ENCODE data around the gene HOXB4.

Gene HOXB4

GRCh38 chr17:48551596-48552465, 26.3 kb downstream of the HOXB4 start:
- Histone ChIP-seq H3K36me3 (ENCODE audit: control insufficient read depth, low read length) (no peaks in the 10 kb centered on the region), H3K4me1 (ENCODE audit: control insufficient read depth, low read length) (no peaks in the 10 kb centered on the region), H3K9me2 (replicated peaks; ENCODE audit: control insufficient read depth, low read length) (no peaks in the 10 kb centered on the region), H4K20me1 (ENCODE audit: control insufficient read depth, insufficient read depth, low read depth, low read length) (no peaks in the 10 kb centered on the region), H3K4me3 (ENCODE audit: low read length) (no peak overlapping the region), H3K9me3 (ENCODE audit: control insufficient read depth, insufficient read depth, low read length) (no peaks in the 10 kb centered on the region), H3K4me2 (ENCODE audit: low read length) (no peak overlapping the region), H3K79me2 (ENCODE audit: control insufficient read depth, low read length) (no peaks in the 10 kb centered on the region), H3K27me3 (ENCODE audit: control insufficient read depth, low read length) (peaks cover 8% of the 10 kb centered on the region), H3K27ac (ENCODE audit: low read depth, low read length) (no peak overlapping the region), H3F3A (ENCODE audit: control insufficient read depth, insufficient read depth) (no peaks in the 10 kb centered on the region)
- TF ChIP-seq CTCF (IDR thresholded peaks at IDR 0.05; ENCODE audit: low read depth, low read length, poor library complexity, severe bottlenecking) = no peak
- TF ChIP-seq EZH2phosphoT487 (IDR thresholded peaks at IDR 0.05; ENCODE audit: borderline replicate concordance, low read length) = no peak

DNA sequence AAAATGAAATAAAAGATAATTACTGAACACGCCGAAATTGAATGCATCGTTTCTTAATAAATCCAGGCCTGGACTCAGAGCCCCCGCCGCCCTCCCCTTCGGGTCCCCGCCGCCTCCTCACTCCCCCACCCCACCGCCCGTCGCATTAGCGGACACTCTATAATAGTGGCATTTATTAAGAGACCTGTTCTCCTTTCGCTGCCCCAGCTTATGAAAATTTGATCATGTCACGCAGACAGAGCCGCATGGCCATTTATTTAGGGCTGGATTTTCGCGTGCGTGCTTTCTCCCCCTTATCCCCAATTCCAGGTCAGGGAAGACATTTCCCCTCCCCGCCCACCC, 27.0 kb downstream of the HOXB4 start:
- H3K4me1 ChIP-seq (ENCODE audit: control insufficient read depth, low read length) = no peaks in the 10 kb centered on the region

GRCh38 chr17:48550502-48551213, 27.5 kb downstream of the HOXB4 start:
- Histone ChIP-seq H3K27ac (ENCODE audit: low read depth, low read length) (no peak overlapping the region), H3K9me2 (replicated peaks; ENCODE audit: control insufficient read depth, low read length) (no peaks in the 10 kb centered on the region), H4K20me1 (ENCODE audit: control insufficient read depth, insufficient read depth, low read depth, low read length) (no peaks in the 10 kb centered on the region), H3K4me3 (ENCODE audit: low read length) (no peak overlapping the region), H3K4me1 (ENCODE audit: control insufficient read depth, low read length) (no peaks in the 10 kb centered on the region), H3K9me3 (ENCODE audit: control insufficient read depth, insufficient read depth, low read length) (no peaks in the 10 kb centered on the region), H3K79me2 (ENCODE audit: control insufficient read depth, low read length) (no peaks in the 10 kb centered on the region), H3F3A (ENCODE audit: control insufficient read depth, insufficient read depth) (no peaks in the 10 kb centered on the region), H3K4me2 (ENCODE audit: low read length) (no peak overlapping the region), H3K36me3 (ENCODE audit: control insufficient read depth, low read length) (no peaks in the 10 kb centered on the region), H3K27me3 (ENCODE audit: control insufficient read depth, low read length) (peaks cover 16% of the 10 kb centered on the region)
- no peak for TF ChIP-seq EZH2phosphoT487 (IDR thresholded peaks at IDR 0.05; ENCODE audit: borderline replicate concordance, low read length)
- no peak for TF ChIP-seq CTCF (IDR thresholded peaks at IDR 0.05; ENCODE audit: low read depth, low read length, poor library complexity, severe bottlenecking)

More for the DNA sequence above, 27.0 kb downstream of the HOXB4 start:
- Histone ChIP-seq H3K4me3 (ENCODE audit: low read length) (no peak overlapping the region), H3K27ac (ENCODE audit: low read depth, low read length) (no peak overlapping the region), H3K9me3 (ENCODE audit: control insufficient read depth, insufficient read depth, low read length) (no peaks in the 10 kb centered on the region), H3F3A (ENCODE audit: control insufficient read depth, insufficient read depth) (no peaks in the 10 kb centered on the region), H4K20me1 (ENCODE audit: control insufficient read depth, insufficient read depth, low read depth, low read length) (no peaks in the 10 kb centered on the region), H3K27me3 (ENCODE audit: control insufficient read depth, low read length) (peaks cover 12% of the 10 kb centered on the region; the same call in 1 of the 2 replicates), H3K9me2 (replicated peaks; ENCODE audit: control insufficient read depth, low read length) (no peaks in the 10 kb centered on the region), H3K79me2 (ENCODE audit: control insufficient read depth, low read length) (no peaks in the 10 kb centered on the region), H3K4me2 (ENCODE audit: low read length) (no peak overlapping the region), H3K36me3 (ENCODE audit: control insufficient read depth, low read length) (no peaks in the 10 kb centered on the region)
- TF ChIP-seq CTCF (IDR thresholded peaks at IDR 0.05; ENCODE audit: low read depth, low read length, poor library complexity, severe bottlenecking) (no peak), EZH2phosphoT487 (IDR thresholded peaks at IDR 0.05; ENCODE audit: borderline replicate concordance, low read length) (no peak)
